Loucy (cell line): ENCODE measurements around the gene HACL1.

ENCODE experiments used
- H2AFZ ChIP-seq: fragments of 200-600 bp; sonication (generic); 2 replicates; pipeline ENCODE4 v1.6.0; 2016; ENCODE audit warnings: antibody characterized with exemption, mild to moderate bottlenecking, low read length, moderate library complexity
- H3F3A ChIP-seq: fragments of 200-600 bp; 2 replicates; pipeline ENCODE4 v1.6.0; 2016; ENCODE audit warnings: antibody characterized with exemption, low read depth, mild to moderate bottlenecking
- H3K27me3 ChIP-seq: fragments of 200-600 bp; sonication (generic); 2 replicates; pipeline ENCODE4 v1.6.1; 2014; ENCODE audit warnings: low read length, mild to moderate bottlenecking; ENCODE audit not compliant: insufficient read depth, poor library complexity, severe bottlenecking
- H3K36me3 ChIP-seq: fragments of 200-600 bp; sonication (generic); 2 replicates; pipeline ENCODE4 v1.6.1; 2016; ENCODE audit warnings: low read length; ENCODE audit not compliant: insufficient read depth
- H3K4me1 ChIP-seq: fragments of 200-600 bp; sonication (generic); 2 replicates; pipeline ENCODE4 v1.5.1; 2014; ENCODE audit warnings: low read length, mild to moderate bottlenecking; ENCODE audit not compliant: insufficient read depth, poor library complexity, severe bottlenecking
- H3K4me2 ChIP-seq: fragments of 200-600 bp; sonication (generic); 2 replicates; pipeline ENCODE4 v1.6.0; 2014; ENCODE audit warnings: antibody characterized with exemption, low read length, low read depth, mild to moderate bottlenecking; ENCODE audit not compliant: poor library complexity, severe bottlenecking
- H3K4me3 ChIP-seq: fragments of 200-600 bp; sonication (generic); 2 replicates; pipeline ENCODE4 v1.5.1; 2014; ENCODE audit warnings: low read length, mild to moderate bottlenecking, mixed read lengths; ENCODE audit not compliant: poor library complexity, severe bottlenecking
- H3K79me2 ChIP-seq: fragments of 200-600 bp; sonication (generic); 2 replicates; pipeline ENCODE4 v1.6.1; 2014; ENCODE audit warnings: low read length; ENCODE audit not compliant: insufficient read depth
- H3K9ac ChIP-seq: fragments of 200-600 bp; sonication (generic); 2 replicates; pipeline ENCODE4 v1.6.0; 2014; ENCODE audit warnings: mild to moderate bottlenecking, low read depth, low read length, moderate library complexity; ENCODE audit not compliant: poor library complexity, severe bottlenecking
- H3K9me2 ChIP-seq: fragments of 200-600 bp; sonication (generic); replicated peaks from 2 replicates; pipeline ENCODE4 v1.6.1; 2016; ENCODE audit warnings: low read depth, low read length, mixed read lengths
- H3K9me3 ChIP-seq: fragments of 200-600 bp; sonication (generic); 2 replicates; pipeline ENCODE4 v1.6.1; 2014; ENCODE audit warnings: mild to moderate bottlenecking, antibody characterized with exemption, low read length, low read depth; ENCODE audit not compliant: insufficient read depth
- H4K20me1 ChIP-seq: fragments of 200-600 bp; sonication (generic); 2 replicates; pipeline ENCODE4 v1.6.0; 2014; ENCODE audit warnings: antibody characterized with exemption, low read length, mild to moderate bottlenecking; ENCODE audit not compliant: insufficient read depth, poor library complexity, severe bottlenecking
- EZH2phosphoT487 ChIP-seq: fragments of 200-600 bp; IDR thresholded peaks from 2 replicates; pipeline ENCODE4 v1.6.1; 2018; ENCODE audit warnings: antibody characterized with exemption, mild to moderate bottlenecking, moderate library complexity, borderline replicate concordance
- TF ChIP-seq, protein P1 (sequence below): fragments of 200-600 bp; sonication (generic); conservative IDR thresholded peaks from 2 replicates; pipeline ENCODE4 v1.5.1; 2014; ENCODE audit warnings: mild to moderate bottlenecking, antibody characterized with exemption, low read length

HACL1 gene

GRCh38 chr3:15525790-15526189 is 75.6 kb downstream of the HACL1 start:
- H4K20me1 ChIP-seq = no peaks in the 10 kb centered on the region
- no peak overlapping the region for H3K9ac ChIP-seq
- no peak overlapping the region for H2AFZ ChIP-seq
- H3K36me3 ChIP-seq = no peaks in the 10 kb centered on the region
- peaks cover 36% of the 10 kb centered on the region for H3K4me1 ChIP-seq
- no peak for TF ChIP-seq EZH2phosphoT487
- TF ChIP-seq, protein P1, sequence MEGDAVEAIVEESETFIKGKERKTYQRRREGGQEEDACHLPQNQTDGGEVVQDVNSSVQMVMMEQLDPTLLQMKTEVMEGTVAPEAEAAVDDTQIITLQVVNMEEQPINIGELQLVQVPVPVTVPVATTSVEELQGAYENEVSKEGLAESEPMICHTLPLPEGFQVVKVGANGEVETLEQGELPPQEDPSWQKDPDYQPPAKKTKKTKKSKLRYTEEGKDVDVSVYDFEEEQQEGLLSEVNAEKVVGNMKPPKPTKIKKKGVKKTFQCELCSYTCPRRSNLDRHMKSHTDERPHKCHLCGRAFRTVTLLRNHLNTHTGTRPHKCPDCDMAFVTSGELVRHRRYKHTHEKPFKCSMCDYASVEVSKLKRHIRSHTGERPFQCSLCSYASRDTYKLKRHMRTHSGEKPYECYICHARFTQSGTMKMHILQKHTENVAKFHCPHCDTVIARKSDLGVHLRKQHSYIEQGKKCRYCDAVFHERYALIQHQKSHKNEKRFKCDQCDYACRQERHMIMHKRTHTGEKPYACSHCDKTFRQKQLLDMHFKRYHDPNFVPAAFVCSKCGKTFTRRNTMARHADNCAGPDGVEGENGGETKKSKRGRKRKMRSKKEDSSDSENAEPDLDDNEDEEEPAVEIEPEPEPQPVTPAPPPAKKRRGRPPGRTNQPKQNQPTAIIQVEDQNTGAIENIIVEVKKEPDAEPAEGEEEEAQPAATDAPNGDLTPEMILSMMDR = no peak
- no peaks in the 10 kb centered on the region for H3F3A ChIP-seq
- H3K9me3 ChIP-seq = no peaks in the 10 kb centered on the region
- H3K27me3 ChIP-seq = no peaks in the 10 kb centered on the region
- no peak overlapping the region for H3K4me2 ChIP-seq
- H3K4me3 ChIP-seq = no peak overlapping the region
- no peaks in the 10 kb centered on the region for H3K79me2 ChIP-seq
- H3K9me2 ChIP-seq = no peaks in the 10 kb centered on the region

GRCh38 chr3:15523660-15524417 is 77.5 kb downstream of the HACL1 start:
- H3K36me3 ChIP-seq = no peaks in the 10 kb centered on the region
- H3F3A ChIP-seq = no peaks in the 10 kb centered on the region
- no peak overlapping the region for H2AFZ ChIP-seq
- no peaks in the 10 kb centered on the region for H3K9me3 ChIP-seq
- TF ChIP-seq, protein P1 = no peak
- no peak for TF ChIP-seq EZH2phosphoT487
- no peaks in the 10 kb centered on the region for H3K9me2 ChIP-seq
- H3K79me2 ChIP-seq = no peaks in the 10 kb centered on the region
- H4K20me1 ChIP-seq = no peaks in the 10 kb centered on the region
- H3K27me3 ChIP-seq = no peaks in the 10 kb centered on the region
- no peak overlapping the region for H3K4me3 ChIP-seq
- no peak overlapping the region for H3K4me2 ChIP-seq
- H3K4me1 ChIP-seq = peaks cover 38% of the 10 kb centered on the region
- H3K9ac ChIP-seq = no peak overlapping the region

- Histone ChIP-seq H3K9me2 (no peaks in the 10 kb centered on the region), H4K20me1 (no peaks in the 10 kb centered on the region), H3K4me1 (peaks cover 35% of the 10 kb centered on the region), H3K79me2 (no peaks in the 10 kb centered on the region), H3F3A (no peaks in the 10 kb centered on the region), H3K9ac (peak overlapping the region; percentile 28), H3K27me3 (no peaks in the 10 kb centered on the region), H3K36me3 (no peaks in the 10 kb centered on the region), H3K4me3 (peak overlapping the region; percentile 16), H2AFZ (0 out of 2 replicates have a peak overlapping the region, but pooled peaks have one; percentile 54), H3K9me3 (no peaks in the 10 kb centered on the region), H3K4me2 (peak overlapping the region; percentile 56)
- TF ChIP-seq EZH2phosphoT487 = no peak
- TF ChIP-seq, protein P1 = no peak
Observed at GRCh38 chr3:15522016-15522415, 79.4 kb downstream of the HACL1 start.
